Fibroblast of the aortic adventitia (primary cell): Measurements from ENCODE around the gene FA2H. TPM values are rescaled to one million over a fixed set of nuclear protein-coding genes. Genes with fewer than 3 reads are reported as not detected.

Source experiments
- DNase-seq: peaks from one replicate; pipeline ENCODE4 v3.0.0-alpha.2; 2010; ENCODE audit warnings: low read depth
- H3K4me3 ChIP-seq: 2 replicates; pipeline ENCODE4 v1.5.1; 2011; ENCODE audit warnings: low read depth, mild to moderate bottlenecking, control low read depth, low read length, moderate library complexity
- CTCF ChIP-seq: IDR thresholded peaks from 2 replicates; pipeline ENCODE4 v1.5.1; 2011; ENCODE audit warnings: mild to moderate bottlenecking, low read length, control low read depth, inconsistent platforms; ENCODE audit not compliant: insufficient read depth
- total RNA-seq: library from RNA; depleted of rRNA; stranded (reverse); fragments of >200 nt; gene quantifications from 2 replicates; pipeline ENCODE4 v1.2.3, GENCODE V29; 2012; ENCODE audit warnings: low replicate concordance

Gene FA2H
- total RNA-seq, 1 donor = not detected

- TF ChIP-seq CTCF = no peak
- DNase-seq = no peak
- H3K4me3 ChIP-seq = no peak overlapping the region
These were observed 13.5 kb upstream of the FA2H start for GRCh38 chr16:74788108-74788507.

GRCh38 chr16:74785031-74785430 is 10.4 kb upstream of the FA2H start:
- no peak overlapping the region for H3K4me3 ChIP-seq
- DNase-seq = no peak
- TF ChIP-seq CTCF = no peak

- no peak for DNase-seq
- TF ChIP-seq CTCF = no peak
- H3K4me3 ChIP-seq = no peak overlapping the region
These were observed 4.0 kb upstream of the FA2H start for GRCh38 chr16:74778646-74779045.

GRCh38 chr16:74776926-74777325 is 2.3 kb upstream of the FA2H start:
- no peak for TF ChIP-seq CTCF
- DNase-seq = no peak
- no peak overlapping the region for H3K4me3 ChIP-seq

- TF ChIP-seq CTCF = no peak
- DNase-seq = no peak
- no peak overlapping the region for H3K4me3 ChIP-seq
These were observed 635 bp upstream of the FA2H start for GRCh38 chr16:74775255-74775654.

- no peak overlapping the region for H3K4me3 ChIP-seq
- TF ChIP-seq CTCF = no peak
- no peak for DNase-seq
These were observed 986 bp downstream of the FA2H start for GRCh38 chr16:74773446-74774222.
